Activated T-cell treated with anti-CD3 and anti-CD28 coated beads, Interleukin-2, amount 50 U/mL, for 72 hours (primary cell): ENCODE results near the gene ANTXRL. TPM values are rescaled to one million over a fixed set of nuclear protein-coding genes. Genes with fewer than 3 reads are reported as not detected.
"Not testable (repeated sequence)": the region's sequence is repeated elsewhere in the genome, so short reads cannot be mapped to it uniquely, and the experiment has no call there.

Experiments used
- ATAC-seq, 2 donors: fragments of 150-1000 bp; cut with Tn5 transposase; replicated peaks in 1 of 2; 2 replicates each; pipeline ENCODE4 v1.10.0; 2021; ENCODE audit warnings: moderate library complexity in 2 of 2, mild to moderate bottlenecking in 1 of 2
- DNase-seq, 2 donors: peaks; one replicate each; pipeline ENCODE4 v3.0.0; 2021 to 2022; ENCODE audit warnings: mixed read lengths in 1 of 2
- H3K27ac Mint-ChIP-seq: one replicate; pipeline ENCODE4 v1.8.0; 2022; ENCODE audit warnings: mild to moderate bottlenecking, moderate library complexity, mixed read lengths
- H3K27me3 Mint-ChIP-seq: one replicate; pipeline ENCODE4 v1.8.0; 2022; ENCODE audit warnings: low read depth, mixed read lengths
- H3K36me3 Mint-ChIP-seq, 2 donors: one replicate each; pipeline ENCODE4 v1.8.0; 2022; ENCODE audit warnings: mixed read lengths in 2 of 2, mild to moderate bottlenecking in 1 of 2; ENCODE audit not compliant: insufficient read depth in 2 of 2
- H3K4me1 Mint-ChIP-seq: one replicate; pipeline ENCODE4 v1.8.0; 2022; ENCODE audit warnings: low read depth, mixed read lengths
- H3K4me3 Mint-ChIP-seq, 2 donors: one replicate each; pipeline ENCODE4 v1.8.0; 2022; ENCODE audit warnings: mild to moderate bottlenecking in 2 of 2, mixed read lengths in 2 of 2, moderate library complexity in 2 of 2
- H3K9me3 Mint-ChIP-seq, 2 donors: one replicate each; pipeline ENCODE4 v1.8.0; 2022; ENCODE audit warnings: mixed read lengths in 2 of 2
- total RNA-seq, 2 donors: library from RNA; stranded (reverse); gene quantifications; one replicate each; pipeline ENCODE4 v1.2.3, GENCODE V29; 2022

ANTXRL gene
- total RNA-seq, 2 donors from 2014 or later: not detected

DNA sequence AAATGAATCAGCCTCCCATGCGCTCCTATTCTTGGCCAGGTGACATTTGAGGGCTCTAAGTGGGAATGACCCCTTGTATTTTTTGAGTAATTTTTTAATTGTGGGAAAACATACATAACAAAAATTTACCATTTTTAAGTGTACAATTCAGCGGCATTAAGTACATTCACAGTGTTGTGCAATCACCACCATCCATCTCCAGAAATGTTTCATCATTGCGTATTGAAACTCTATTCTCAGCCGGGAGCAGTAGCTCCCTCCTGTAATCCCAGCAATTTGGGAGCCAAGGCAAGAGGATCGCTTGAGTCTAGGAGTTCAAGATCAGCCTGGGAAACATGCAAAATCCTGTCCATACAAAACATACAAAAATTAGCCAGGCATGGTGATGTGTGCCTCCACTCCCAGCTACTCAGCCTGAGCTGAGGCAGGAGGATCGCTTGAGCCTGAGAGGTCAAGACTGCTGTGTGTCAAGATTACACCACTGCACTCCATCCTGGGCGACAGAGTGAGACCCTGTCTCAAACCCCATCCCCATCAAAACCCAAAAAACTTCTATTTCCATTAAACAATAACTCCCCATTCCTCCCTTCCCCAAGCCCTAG is 2.5 kb downstream of the ANTXRL start:
- no peaks in the 10 kb centered on the region for H3K27me3 Mint-ChIP-seq
- no peak overlapping the region for H3K27ac Mint-ChIP-seq
- DNase-seq (no peak), ATAC-seq (no peak)
- peaks cover 0 to 1% of the 10 kb centered on the region in 2 donors for H3K36me3 Mint-ChIP-seq
- H3K4me1 Mint-ChIP-seq: peaks cover 6% of the 10 kb centered on the region
- no peaks in the 10 kb centered on the region for H3K9me3 Mint-ChIP-seq
- H3K4me3 Mint-ChIP-seq: no peak overlapping the region

DNA sequence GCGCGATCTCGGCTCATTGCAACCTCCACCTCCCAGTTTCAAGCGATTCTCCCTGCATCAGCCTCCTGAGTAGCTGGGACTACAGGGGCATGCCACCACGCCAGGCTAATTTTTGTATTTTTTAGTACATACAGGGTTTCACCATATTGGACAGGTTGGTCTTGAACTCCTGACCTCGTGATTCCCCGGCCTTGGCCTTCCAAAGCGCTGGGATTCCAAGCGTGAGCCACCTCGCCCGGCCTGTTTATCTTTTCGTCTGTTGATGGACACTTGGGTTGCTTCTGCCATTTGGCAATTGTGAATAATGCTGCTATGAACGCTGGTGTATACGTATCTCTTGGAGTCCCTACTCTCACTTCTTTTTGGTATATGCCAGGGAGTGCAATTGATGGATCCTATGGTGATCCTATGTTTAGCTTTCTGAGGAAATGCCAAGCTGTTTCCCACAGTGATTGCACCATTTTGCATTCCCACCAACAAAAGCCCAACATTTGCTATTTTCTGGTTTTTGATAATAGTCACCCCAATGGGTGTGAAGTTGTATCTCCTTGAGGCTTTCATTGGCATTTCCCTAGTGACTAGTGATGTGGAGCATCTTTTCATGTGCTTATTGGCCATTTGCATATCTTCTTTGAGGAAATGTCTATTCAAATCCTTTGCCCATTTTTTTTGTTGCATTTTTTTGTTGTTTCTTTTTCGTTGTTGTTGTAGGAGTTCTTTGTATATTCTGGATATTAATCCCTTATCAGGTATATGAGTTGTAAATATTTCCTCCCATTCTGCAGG is 3.5 kb downstream of the ANTXRL start:
- Mint-ChIP-seq H3K9me3 (no peaks in the 10 kb centered on the region), H3K27ac (no peak overlapping the region), H3K36me3 (peaks cover 0 to 1% of the 10 kb centered on the region in 2 donors), H3K4me1 (peaks cover 2% of the 10 kb centered on the region), H3K4me3 (no peak overlapping the region), H3K27me3 (no peaks in the 10 kb centered on the region)
- ATAC-seq: no peak
- DNase-seq: no peak

DNA sequence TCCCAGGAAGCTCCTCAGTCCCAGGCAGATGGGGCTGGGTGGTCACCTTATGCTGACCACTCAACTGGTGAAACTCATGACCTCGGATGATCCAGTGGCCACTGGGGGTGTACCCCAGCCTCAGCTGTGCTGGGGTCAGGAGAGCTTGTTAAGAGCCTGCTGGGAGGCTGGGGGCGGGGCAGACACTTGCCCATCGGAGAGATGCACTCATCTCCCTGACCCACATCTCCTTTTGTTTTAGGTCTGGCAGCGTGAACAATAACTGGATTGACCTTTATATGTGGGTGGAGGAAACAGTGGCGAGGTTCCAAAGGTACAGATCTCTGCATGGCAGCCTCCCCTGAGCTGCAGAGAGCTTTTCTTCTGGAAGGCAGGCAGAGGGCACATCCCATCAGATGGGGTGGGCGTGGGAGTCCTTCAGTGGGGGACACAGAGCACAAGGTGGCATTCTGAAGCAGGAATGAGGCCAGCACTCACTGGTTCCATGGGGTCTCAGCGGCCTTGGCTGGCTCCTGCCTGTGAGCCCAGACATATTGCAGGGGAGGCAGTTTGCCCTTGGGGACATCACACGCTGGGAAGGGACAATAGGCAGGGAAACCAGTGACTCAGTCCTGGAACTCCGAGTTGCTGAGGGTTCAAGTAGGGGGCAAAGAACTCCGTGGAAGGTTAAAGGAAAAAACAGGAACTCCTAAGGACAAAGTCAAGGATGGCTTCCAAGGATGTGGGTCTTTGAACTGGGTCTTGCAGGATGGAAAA is 5.2 kb downstream of the ANTXRL start:
- no peaks in the 10 kb centered on the region for H3K27me3 Mint-ChIP-seq
- H3K9me3 Mint-ChIP-seq: no peaks in the 10 kb centered on the region
- H3K36me3 Mint-ChIP-seq: no peaks in the 10 kb centered on the region
- H3K4me3 Mint-ChIP-seq: no peak overlapping the region
- no peaks in the 10 kb centered on the region for H3K4me1 Mint-ChIP-seq
- no peak for DNase-seq
- no peak overlapping the region for H3K27ac Mint-ChIP-seq
- ATAC-seq: no peak

DNA sequence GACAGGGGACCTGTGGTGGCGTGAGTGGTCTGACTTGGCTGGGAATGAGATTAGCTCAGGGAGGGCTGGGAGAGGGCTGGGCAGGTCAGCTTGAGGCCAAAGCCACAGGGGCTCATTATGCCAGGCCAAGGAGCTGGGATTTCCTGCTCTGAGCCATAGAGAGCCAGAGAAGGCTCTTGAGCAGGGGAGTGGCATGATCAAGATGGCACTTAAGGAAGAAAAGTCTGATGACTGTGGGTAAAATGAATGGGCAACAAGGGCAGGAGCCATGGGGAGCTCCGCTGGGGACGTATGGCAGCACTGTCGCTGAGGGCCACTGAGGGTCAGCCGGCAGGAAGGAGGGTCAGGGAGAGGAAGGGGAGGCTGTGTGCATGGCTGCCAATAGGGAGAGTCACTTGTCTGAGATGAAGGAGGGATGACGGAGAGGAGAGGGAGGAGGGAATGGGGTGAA is 5.8 kb downstream of the ANTXRL start:
- H3K9me3 Mint-ChIP-seq: no peaks in the 10 kb centered on the region
- no peak for ATAC-seq
- H3K36me3 Mint-ChIP-seq: no peaks in the 10 kb centered on the region
- H3K27ac Mint-ChIP-seq: no peak overlapping the region
- H3K4me1 Mint-ChIP-seq: peaks cover under 1% of the 10 kb centered on the region
- H3K4me3 Mint-ChIP-seq: no peak overlapping the region
- no peaks in the 10 kb centered on the region for H3K27me3 Mint-ChIP-seq
- DNase-seq: no peak

DNA sequence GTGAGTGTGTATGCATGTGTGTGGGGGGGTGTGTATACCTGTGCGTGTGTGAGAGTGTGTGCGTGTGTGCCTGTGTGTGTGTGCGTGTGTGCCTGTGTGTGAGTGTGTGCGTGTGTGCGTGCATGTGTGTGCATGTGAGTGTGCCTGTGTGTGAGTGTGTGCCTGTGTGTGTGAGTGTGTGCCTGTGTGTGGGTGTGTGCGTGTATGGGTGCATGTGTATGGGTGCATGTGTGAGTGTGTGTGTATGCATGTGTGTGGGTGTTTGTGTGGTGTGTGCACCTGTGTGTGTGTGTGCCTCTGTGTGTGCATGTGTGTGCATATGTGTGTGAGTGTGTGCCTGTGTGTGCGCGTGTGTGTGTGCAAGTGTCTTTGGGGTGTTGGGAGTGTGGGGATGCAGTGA is 6.4 kb downstream of the ANTXRL start:
- DNase-seq (no peak), ATAC-seq (no peak)
- H3K4me1 Mint-ChIP-seq: peaks cover 7% of the 10 kb centered on the region
- H3K27ac Mint-ChIP-seq: no peak overlapping the region
- no peak overlapping the region for H3K4me3 Mint-ChIP-seq
- H3K27me3 Mint-ChIP-seq: no peaks in the 10 kb centered on the region
- no peaks in the 10 kb centered on the region for H3K36me3 Mint-ChIP-seq
- H3K9me3 Mint-ChIP-seq: no peaks in the 10 kb centered on the region

DNA sequence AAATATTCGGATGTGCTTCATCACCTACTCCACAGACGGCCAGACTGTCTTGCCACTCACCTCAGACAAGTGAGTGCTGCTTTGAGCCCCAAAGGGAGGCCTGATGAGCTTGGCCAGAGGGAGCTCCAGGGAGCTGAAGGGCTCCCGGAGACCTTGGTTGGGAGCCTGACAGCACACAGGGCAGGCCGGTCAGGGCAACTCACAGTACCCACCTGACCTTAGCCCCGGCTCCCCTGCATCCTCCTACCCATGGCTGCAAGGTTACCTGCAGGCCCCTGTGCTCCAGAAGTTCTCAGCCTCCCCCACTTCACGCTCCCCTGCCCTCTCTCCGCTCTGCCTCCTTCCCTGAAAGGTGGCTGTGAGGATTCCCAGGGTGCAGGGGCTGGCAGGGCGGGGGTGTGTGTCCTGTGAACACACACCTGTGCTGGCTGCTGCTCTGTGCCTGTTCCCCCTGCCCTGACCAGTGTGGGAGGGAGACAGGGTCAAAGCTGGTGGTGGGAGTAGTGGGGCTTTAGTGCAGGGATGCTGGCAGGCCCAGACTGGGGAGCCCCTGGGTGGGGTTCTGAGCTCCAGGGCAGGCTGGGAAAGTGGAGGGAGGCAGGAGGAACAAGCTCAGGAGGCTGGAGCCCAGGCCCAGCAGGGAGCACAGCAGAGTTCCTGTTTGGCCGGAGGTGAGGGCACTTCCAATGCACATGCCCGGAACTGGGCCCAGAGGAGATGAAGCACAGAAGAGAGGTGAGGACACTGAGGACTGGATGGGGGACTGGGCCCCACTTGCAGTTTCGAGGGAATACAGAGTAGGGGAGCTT is 7.2 kb downstream of the ANTXRL start:
- H3K36me3 Mint-ChIP-seq: no peaks in the 10 kb centered on the region
- H3K27ac Mint-ChIP-seq: no peak overlapping the region
- no peaks in the 10 kb centered on the region for H3K27me3 Mint-ChIP-seq
- peaks cover 15% of the 10 kb centered on the region for H3K4me1 Mint-ChIP-seq
- ATAC-seq (no peak), DNase-seq (no peak)
- no peaks in the 10 kb centered on the region for H3K9me3 Mint-ChIP-seq
- no peak overlapping the region for H3K4me3 Mint-ChIP-seq

DNA sequence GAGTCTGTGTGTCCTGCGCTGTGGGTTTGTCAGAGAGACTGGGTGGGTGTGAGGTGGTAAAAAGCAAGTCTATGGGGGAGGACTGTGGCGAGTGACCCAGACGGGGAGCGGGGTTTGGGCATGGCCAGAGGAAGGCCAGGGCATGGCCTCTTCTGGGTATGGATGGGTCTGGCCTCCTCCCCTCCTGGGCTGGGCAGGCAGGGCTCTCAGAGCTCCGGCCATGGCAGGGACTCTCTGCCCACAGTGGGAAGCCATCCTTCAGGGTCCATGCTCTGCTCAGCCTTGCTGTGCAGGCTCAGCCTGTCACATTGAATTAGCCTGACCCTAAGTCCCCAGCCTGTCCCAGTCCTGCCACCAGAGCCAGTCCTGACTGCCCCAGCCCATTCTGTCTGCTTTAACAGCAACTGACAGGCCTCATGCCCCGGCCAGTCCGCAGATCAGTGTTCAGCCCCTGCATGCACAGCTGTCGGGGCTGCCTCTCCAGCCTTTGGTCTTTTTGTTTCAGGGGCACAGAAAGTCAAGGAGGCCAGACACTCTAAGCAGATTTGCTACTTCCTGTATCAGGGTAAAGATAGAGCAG is 7.9 kb downstream of the ANTXRL start:
- DNase-seq (no peak), ATAC-seq (no peak)
- Mint-ChIP-seq H3K9me3 (no peaks in the 10 kb centered on the region), H3K27me3 (no peaks in the 10 kb centered on the region), H3K27ac (no peak overlapping the region), H3K36me3 (no peaks in the 10 kb centered on the region), H3K4me1 (peaks cover 22% of the 10 kb centered on the region), H3K4me3 (no peak overlapping the region)

DNA sequence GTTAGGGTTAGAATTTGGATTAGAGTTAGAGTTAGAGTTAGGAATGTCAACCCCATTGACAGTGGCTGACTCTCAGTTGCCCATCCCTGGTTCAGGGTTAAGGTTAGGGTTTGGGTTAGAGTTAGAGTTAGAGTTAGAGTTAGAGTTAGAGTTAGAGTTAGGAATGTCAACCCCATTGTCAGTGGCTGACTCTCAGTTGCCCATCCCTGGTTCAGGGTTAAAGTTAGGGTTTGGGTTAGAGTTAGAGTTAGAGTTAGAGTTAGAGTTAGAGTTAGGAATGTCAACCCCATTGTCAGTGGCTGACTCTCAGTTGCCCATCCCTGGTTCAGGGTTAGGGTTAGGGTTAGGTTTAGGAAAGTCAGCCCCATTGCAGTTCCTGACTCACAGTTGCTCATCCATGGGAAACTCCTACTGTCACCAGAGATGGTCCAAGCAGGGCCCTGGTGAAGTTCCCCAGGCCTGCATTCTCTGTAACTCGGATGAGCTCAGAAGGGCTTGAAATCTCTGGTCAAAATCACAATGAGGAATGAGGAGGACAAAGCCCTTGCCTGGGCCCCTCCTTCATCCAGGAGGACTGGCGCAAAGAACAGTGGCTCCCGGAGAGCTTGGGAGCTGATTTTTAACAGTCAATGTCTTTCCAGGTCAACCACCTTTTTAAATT is 8.7 kb downstream of the ANTXRL start:
- not testable (repeated sequence) for H3K27me3 Mint-ChIP-seq, H3K36me3 Mint-ChIP-seq

DNA sequence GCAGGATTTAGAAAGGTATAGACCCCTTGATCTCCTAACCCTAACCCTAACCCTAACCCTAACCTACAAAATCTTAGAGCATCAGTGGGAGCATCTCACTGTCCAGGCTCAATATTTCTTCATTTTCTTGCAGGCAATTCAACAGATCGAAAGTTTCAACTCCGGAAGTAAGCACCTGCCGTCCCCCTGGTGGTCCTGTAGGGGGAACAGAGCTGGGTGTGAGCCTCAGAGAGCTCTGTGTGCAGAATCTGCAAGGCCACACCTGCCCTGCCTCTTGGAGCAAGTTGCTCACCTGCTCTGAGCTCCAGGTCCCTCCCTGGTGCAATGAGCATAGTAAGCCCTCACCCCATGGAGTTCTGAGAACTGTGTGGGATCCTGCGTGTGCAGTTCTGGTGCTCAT is 9.3 kb downstream of the ANTXRL start:
- not testable (repeated sequence) for H3K36me3 Mint-ChIP-seq, H3K9me3 Mint-ChIP-seq, ATAC-seq, DNase-seq, H3K27ac Mint-ChIP-seq, H3K27me3 Mint-ChIP-seq, H3K4me3 Mint-ChIP-seq
- H3K4me1 Mint-ChIP-seq: peaks cover 25% of the 10 kb centered on the region

More for the DNA sequence above, 8.7 kb downstream of the ANTXRL start:
- not testable (repeated sequence) for H3K4me3 Mint-ChIP-seq, H3K27ac Mint-ChIP-seq, H3K9me3 Mint-ChIP-seq, ATAC-seq, DNase-seq
- peaks cover 25% of the 10 kb centered on the region for H3K4me1 Mint-ChIP-seq

DNA sequence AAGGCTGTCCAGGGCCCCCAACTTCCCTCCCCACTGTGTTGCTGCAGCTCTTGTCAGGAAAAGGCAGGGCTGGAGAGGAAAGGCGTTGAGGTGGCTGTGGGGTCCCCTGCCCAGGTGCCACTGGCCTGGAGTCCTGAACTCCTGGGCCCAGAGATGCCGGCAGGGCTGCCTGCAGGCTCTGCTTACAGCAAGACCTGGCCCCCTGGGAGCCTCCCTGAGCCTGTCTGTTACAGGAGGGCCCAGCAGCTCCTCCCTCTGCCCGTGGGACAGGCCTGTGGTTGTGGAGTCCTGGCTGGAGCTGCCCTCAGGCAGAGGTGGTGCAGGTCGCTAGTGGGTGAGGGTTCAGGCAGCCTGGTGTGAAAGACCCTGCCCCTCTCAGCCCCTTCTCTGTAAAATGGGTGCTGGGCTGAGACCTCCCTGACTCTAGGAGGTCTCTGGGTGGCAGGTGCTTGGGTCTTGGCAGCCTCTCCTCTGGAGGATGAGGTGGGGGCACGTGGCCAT is 9.9 kb downstream of the ANTXRL start:
- no peak for ATAC-seq
- H3K27ac Mint-ChIP-seq: no peak overlapping the region
- no peaks in the 10 kb centered on the region for H3K36me3 Mint-ChIP-seq
- DNase-seq: no peak
- H3K27me3 Mint-ChIP-seq: no peaks in the 10 kb centered on the region
- H3K4me1 Mint-ChIP-seq: peaks cover 25% of the 10 kb centered on the region
- H3K4me3 Mint-ChIP-seq: no peak overlapping the region
- no peaks in the 10 kb centered on the region for H3K9me3 Mint-ChIP-seq

DNA sequence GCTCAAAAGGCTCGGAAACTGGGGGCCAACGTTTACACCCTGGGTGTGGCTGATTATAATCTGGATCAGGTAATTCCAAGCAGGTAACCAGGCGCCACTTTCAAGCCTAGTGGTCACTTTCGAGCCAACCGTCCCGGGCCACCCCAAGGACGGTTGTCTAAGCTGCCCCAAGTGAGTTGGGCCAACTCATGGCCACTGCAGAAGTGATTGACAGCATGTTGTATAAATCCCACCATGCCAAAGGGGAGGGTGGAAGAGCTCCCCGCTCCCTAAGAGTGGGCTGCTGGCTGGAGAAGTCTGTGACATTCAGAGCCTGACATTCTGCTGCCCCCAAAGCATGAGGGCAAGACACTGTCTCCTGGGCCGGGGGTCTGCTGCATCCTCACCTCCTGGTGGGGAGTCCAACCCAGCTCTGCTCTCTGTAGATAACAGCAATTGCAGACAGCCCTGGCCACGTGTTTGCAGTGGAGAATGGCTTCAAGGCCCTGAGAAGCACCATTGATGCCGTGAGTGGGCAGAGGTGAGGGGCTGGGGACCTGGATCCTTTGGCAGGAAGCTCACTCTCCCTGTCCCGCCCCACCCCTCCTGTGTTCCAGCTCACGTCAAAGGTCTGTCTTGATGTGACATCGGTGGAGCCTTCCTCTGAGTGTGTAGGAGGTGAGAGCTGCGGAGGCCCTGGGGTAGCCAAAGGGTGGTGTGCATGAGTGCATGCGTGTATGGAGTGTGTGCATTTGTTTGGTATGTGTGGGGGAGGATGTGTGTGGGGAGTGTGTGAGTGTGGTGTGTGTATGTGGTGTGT is 10.8 kb downstream of the ANTXRL start:
- peak; percentile 12 to 25 for DNase-seq
- Mint-ChIP-seq H3K27me3 (no peaks in the 10 kb centered on the region), H3K4me1 (peaks cover 25% of the 10 kb centered on the region), H3K9me3 (no peaks in the 10 kb centered on the region), H3K36me3 (no peaks in the 10 kb centered on the region), H3K27ac (no peak overlapping the region), H3K4me3 (peak overlapping the region in 1 of 2 donors; percentile 68)
- ATAC-seq: peak; percentile 82 to 89
